PFSK-1 (cell line): Measurements from ENCODE around the gene MYB.

Source experiments
- FOXP2 ChIP-seq: optimal IDR thresholded peaks from 2 replicates; pipeline ENCODE3; 2011; ENCODE audit warnings: borderline replicate concordance, control low read depth, inconsistent platforms; ENCODE audit not compliant: insufficient read depth; ENCODE audit errors: extremely low read length, extremely low read depth
- POLR2AphosphoS5 ChIP-seq: IDR thresholded peaks from 2 replicates; pipeline ENCODE4 v1.6.1; 2012; ENCODE audit warnings: low read depth, mild to moderate bottlenecking, control low read depth, low read length, moderate library complexity
- REST ChIP-seq, 2 experiments: IDR thresholded peaks; 2 replicates each; pipeline versions ENCODE4 v1.6.1 to v1.8.0; 2011 to 2012; ENCODE audit warnings: low read depth in 2 of 2, low read length in 2 of 2, control low read depth in 1 of 2, inconsistent platforms in 1 of 2, mild to moderate bottlenecking in 1 of 2, moderate library complexity in 1 of 2; ENCODE audit not compliant: insufficient read depth in 1 of 2
- SIN3A ChIP-seq: IDR thresholded peaks from 2 replicates; pipeline ENCODE4 v1.6.1; 2012; ENCODE audit warnings: mild to moderate bottlenecking, low read length, moderate library complexity, borderline replicate concordance; ENCODE audit not compliant: insufficient read depth
- TAF1 ChIP-seq: IDR thresholded peaks from 2 replicates; pipeline ENCODE4 v1.6.1; 2012; ENCODE audit warnings: low read length, control low read depth, borderline replicate concordance; ENCODE audit not compliant: insufficient read depth

The MYB gene

GRCh38 chr6:135266675-135267074, 85.6 kb downstream of the MYB start:
- TF ChIP-seq TAF1 (no peak), REST (IDR thresholded peaks at IDR 0.05; ENCODE audit: insufficient read depth in 1 of 2, low read depth in 2 of 2, low read length in 2 of 2) (no peak), FOXP2 (no peak), POLR2AphosphoS5 (no peak), SIN3A (no peak)

GRCh38 chr6:135267085-135267484, 86.0 kb downstream of the MYB start:
- TF ChIP-seq SIN3A: no peak
- no peak for TF ChIP-seq REST (IDR thresholded peaks at IDR 0.05; ENCODE audit: insufficient read depth in 1 of 2, low read depth in 2 of 2, low read length in 2 of 2)
- TF ChIP-seq TAF1: no peak
- TF ChIP-seq POLR2AphosphoS5: no peak
- TF ChIP-seq FOXP2: no peak

- TF ChIP-seq POLR2AphosphoS5 (no peak), SIN3A (no peak), FOXP2 (no peak), REST (IDR thresholded peaks at IDR 0.05; ENCODE audit: insufficient read depth in 1 of 2, low read depth in 2 of 2, low read length in 2 of 2) (no peak), TAF1 (no peak)
These were observed 87.2 kb downstream of the MYB start for GRCh38 chr6:135268263-135268662.

GRCh38 chr6:135268740-135269139, 87.6 kb downstream of the MYB start:
- TF ChIP-seq FOXP2: no peak
- TF ChIP-seq POLR2AphosphoS5: no peak
- TF ChIP-seq SIN3A: no peak
- no peak for TF ChIP-seq TAF1
- TF ChIP-seq REST (IDR thresholded peaks at IDR 0.05; ENCODE audit: insufficient read depth in 1 of 2, low read depth in 2 of 2, low read length in 2 of 2): no peak
